Measurements from ENCODE around the gene VPS35L.

DNA sequence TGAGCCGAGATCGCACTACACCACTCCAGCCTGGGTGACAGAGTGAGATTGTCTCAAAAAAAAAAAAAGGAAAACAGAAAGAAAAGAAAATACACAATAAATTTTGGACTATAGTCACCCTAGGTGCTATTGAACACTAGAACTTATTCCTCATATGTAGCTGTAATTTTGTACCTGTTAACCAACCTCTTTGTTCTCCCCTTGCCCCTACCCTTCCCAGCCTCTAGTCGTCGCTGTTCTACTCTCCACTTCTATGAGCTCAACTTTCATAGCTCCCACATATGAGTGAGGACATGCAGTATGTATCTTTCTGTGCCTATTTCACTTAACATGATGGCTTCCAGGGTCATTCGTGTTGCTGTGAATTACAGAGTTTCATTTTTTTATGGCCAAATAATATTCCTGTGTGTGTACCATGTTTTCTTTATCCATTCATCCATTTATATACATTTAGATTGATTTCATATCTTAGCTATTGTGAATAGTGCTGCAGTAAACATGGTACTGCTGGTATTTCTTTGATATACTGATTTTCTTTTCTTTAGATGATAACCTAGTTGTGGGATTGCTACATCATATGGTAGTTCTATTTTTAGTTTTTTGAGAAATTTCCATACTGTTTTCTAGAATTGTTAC lies 28.3 kb downstream of the VPS35L start:
- TF ChIP-seq IRF2 (CRISPR knock-in tag; IDR thresholded peaks at IDR 0.05) (no peak), ZNF570 (CRISPR knock-in tag; IDR thresholded peaks at IDR 0.05; ENCODE audit: borderline replicate concordance) (no peak), POLR2AphosphoS5 (IDR thresholded peaks at IDR 0.05; ENCODE audit: low read depth, low read length) (no peak), RXRA (CRISPR knock-in tag; IDR thresholded peaks at IDR 0.05) (no peak), TEAD2 (CRISPR knock-in tag; IDR thresholded peaks at IDR 0.05) (no peak), HMGA1 (CRISPR knock-in tag; conservative IDR thresholded peaks at IDR 0.05) (no peak), USF2 (IDR thresholded peaks at IDR 0.05; ENCODE audit: low read depth, low read length) (no peak), USF2 (CRISPR knock-in tag; IDR thresholded peaks at IDR 0.05; ENCODE audit: borderline replicate concordance) (no peak), CTCF (CRISPR knock-in tag; IDR thresholded peaks at IDR 0.05) (peak; percentile 90), KMT2B (CRISPR knock-in tag; IDR thresholded peaks at IDR 0.05) (no peak), EP300 (IDR thresholded peaks at IDR 0.05; ENCODE audit: low read depth in 2 of 2, low read length in 2 of 2) (no peak), EP300 (CRISPR knock-in tag; IDR thresholded peaks at IDR 0.05; ENCODE audit: borderline replicate concordance) (no peak), POLR2A (IDR thresholded peaks at IDR 0.05; ENCODE audit: insufficient read depth in 1 of 2, low read depth in 2 of 2, low read length in 2 of 2) (no peak), FOXA1 (IDR thresholded peaks at IDR 0.05) (no peak), FOXA1 (CRISPR knock-in tag; IDR thresholded peaks at IDR 0.05) (no peak)

All from HepG2 (cell line).